BJ (cell line): ENCODE measurements around the gene TTC31. TPM values are rescaled to one million over a fixed set of nuclear protein-coding genes. Genes with fewer than 3 reads are reported as not detected.

Experiments used
- CTCF ChIA-PET: fragments of 350-600 bp; formaldehyde crosslinking; extraction: SDS; loops from one replicate; lab custom pipeline; 2021; ENCODE audit warnings: antibody characterized with exemption, inconsistent platforms; lab: Yijun Ruan, JAX
- POLR2A ChIA-PET: fragments of 300-600 bp; sonication (Branson Sonifier 250); formaldehyde crosslinking; extraction: SDS; loops from one replicate; lab custom pipeline; 2021; ENCODE audit warnings: antibody characterized with exemption; lab: Charles Lee
- DNase-seq: peaks from one replicate; pipeline ENCODE4 v3.0.0-alpha.2; 2011; ENCODE audit warnings: low read depth
- H3K27me3 ChIP-seq: 2 replicates; pipeline ENCODE4 v1.6.0; 2011; ENCODE audit warnings: low read length; ENCODE audit not compliant: control insufficient read depth, insufficient read depth
- H3K36me3 ChIP-seq: 2 replicates; pipeline ENCODE4 v1.5.1; 2011; ENCODE audit warnings: low read length; ENCODE audit not compliant: control insufficient read depth, insufficient read depth
- H3K4me3 ChIP-seq: 2 replicates; pipeline ENCODE4 v1.5.1; 2011; ENCODE audit warnings: low read depth, mild to moderate bottlenecking, control low read depth, low read length
- polyA minus RNA-seq: library from RNA; depleted of rRNA, polyadenylated mRNA; stranded (reverse); fragments of >200 nt; gene quantifications from 2 replicates; pipeline ENCODE4 v1.2.3, GENCODE V29; 2011; rRNA and poly(A)+ RNA removed
- polyA plus RNA-seq: library from polyadenylated mRNA; depleted of rRNA; stranded (reverse); fragments of >200 nt; gene quantifications from 2 replicates; pipeline ENCODE4 v1.2.3, GENCODE V29; 2011; rRNA removed
- TF ChIP-seq, protein P1 (sequence below): IDR thresholded peaks from 2 replicates; pipeline ENCODE4 v1.5.1; 2011; ENCODE audit warnings: low read depth, mild to moderate bottlenecking, control low read depth, inconsistent platforms, low read length, moderate library complexity; ENCODE audit not compliant: insufficient read depth

Gene TTC31
- polyA plus RNA-seq (19.4 and 26.0 TPM in 2 replicates), polyA minus RNA-seq (11.4 and 19.4 TPM in 2 replicates)

DNA sequence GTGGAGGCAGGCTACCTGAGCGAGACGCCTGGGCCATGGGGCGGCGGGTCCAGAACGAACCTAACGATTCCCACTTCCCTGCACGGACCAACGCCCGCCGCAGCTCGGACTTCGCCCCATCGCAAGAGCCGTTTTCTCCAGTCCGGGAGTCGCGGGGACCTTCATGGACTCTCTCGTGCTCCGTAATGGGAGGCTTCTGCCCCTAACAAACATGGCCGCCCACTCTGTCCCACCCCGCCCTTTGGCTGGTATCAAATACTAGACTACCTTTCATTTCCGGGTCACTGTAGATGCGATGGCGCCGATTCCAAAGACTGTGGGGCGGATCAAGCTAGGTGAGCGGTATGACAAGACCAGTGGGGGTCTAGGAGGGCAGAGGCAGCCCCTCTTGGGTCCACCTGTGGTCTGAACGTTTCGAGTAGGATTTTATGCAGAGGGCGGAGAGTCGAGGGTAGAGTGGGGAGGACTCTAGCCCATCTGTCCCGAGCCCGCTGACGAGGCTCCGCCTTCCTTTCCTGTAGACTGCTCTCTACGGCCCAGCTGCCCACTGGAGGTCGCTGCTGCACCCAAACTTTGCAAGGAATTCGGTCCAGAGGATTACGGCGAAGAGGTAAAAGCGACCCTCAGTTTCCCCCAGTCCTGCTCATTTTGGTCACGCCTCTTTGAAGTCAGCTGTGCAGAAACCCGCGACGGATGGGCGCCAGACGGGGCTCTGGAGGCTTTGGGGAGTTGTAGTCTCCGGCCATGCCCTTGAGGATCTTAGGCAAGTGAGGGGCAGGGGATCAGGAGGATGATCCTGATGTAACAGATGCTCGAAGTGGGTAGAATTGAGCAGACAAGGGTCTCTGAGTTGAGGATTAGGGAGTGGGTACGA is at the start of gene TTC31, which contains the start of gene CCDC142:
TTC31 (plus strand) TSS at position 281 of the 874 bp plus-strand sequence; CDS start at position 296, 15 bp downstream.
CCDC142 (minus strand) TSS at position 198 of the 874 bp plus-strand sequence; CDS start at position 37, 161 bp downstream.
- Histone ChIP-seq H3K4me3 (peak within 1 kb of the TSS; percentile 91), H3K27me3 (no peaks in the 10 kb centered on the region), H3K36me3 (peaks cover 4% of the 10 kb centered on the region)
- CTCF ChIA-PET: interaction anchor here (0.8 to 8.1 kb wide), 21 partner anchors 10 to 148 kb away, joined by 3 to 149 read pairs (median 5); partner anchors contain the start of genes INO80B, LBX2 and MRPL53
- DNase-seq: peak; percentile 74
- TF ChIP-seq, protein P1, sequence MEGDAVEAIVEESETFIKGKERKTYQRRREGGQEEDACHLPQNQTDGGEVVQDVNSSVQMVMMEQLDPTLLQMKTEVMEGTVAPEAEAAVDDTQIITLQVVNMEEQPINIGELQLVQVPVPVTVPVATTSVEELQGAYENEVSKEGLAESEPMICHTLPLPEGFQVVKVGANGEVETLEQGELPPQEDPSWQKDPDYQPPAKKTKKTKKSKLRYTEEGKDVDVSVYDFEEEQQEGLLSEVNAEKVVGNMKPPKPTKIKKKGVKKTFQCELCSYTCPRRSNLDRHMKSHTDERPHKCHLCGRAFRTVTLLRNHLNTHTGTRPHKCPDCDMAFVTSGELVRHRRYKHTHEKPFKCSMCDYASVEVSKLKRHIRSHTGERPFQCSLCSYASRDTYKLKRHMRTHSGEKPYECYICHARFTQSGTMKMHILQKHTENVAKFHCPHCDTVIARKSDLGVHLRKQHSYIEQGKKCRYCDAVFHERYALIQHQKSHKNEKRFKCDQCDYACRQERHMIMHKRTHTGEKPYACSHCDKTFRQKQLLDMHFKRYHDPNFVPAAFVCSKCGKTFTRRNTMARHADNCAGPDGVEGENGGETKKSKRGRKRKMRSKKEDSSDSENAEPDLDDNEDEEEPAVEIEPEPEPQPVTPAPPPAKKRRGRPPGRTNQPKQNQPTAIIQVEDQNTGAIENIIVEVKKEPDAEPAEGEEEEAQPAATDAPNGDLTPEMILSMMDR: peak; percentile 92
- POLR2A ChIA-PET: interaction anchor here (0.6 kb wide), 1 partner anchor 14 kb away, joined by 5 read pairs; no protein-coding TSS in a partner anchor

DNA sequence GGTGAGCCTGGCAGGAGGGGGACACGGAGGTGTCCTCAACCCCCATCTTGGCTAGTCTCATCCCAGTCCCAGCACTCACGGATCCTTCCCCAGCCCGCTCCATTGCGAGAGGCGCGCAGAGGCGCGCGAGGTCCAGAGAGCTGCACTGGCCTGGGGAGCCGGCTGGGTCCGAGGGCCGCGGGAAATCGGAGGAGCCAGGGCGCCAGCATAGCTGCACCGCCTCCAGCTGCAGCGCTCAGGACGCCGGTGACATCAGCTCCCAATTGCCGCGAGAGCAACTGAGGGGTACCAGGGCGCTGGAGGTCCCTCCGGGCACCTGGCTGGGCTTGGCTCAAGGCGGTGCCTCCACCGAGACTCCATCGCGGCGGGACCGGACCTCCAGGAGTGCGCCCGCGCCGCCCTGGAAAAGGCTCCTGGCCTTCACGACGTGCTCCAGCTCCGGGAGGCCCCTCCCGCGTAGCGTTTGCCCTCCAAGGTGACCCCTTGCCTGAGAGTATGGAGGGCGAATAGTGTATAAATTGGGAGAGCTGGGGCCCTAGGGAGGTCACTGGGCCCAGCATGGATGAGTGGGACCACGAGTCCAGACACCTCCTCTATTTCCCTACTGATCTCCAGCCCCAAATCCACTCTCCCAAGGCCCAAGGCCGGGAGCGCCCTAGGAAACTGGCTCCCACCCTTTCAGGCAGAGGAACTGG is 46.6 kb upstream of the TTC31 start:
- TF ChIP-seq, protein P1: no peak
- DNase-seq: no peak
- Histone ChIP-seq H3K27me3 (no peaks in the 10 kb centered on the region), H3K4me3 (no peak overlapping the region), H3K36me3 (peaks cover 5% of the 10 kb centered on the region)
- CTCF ChIA-PET: interaction anchor here (0.5 to 1.1 kb wide), 2 partner anchors 18 to 187 kb away, joined by 3 read pairs; partner anchors contain the start of gene INO80B
- POLR2A ChIA-PET: no interaction called here

DNA sequence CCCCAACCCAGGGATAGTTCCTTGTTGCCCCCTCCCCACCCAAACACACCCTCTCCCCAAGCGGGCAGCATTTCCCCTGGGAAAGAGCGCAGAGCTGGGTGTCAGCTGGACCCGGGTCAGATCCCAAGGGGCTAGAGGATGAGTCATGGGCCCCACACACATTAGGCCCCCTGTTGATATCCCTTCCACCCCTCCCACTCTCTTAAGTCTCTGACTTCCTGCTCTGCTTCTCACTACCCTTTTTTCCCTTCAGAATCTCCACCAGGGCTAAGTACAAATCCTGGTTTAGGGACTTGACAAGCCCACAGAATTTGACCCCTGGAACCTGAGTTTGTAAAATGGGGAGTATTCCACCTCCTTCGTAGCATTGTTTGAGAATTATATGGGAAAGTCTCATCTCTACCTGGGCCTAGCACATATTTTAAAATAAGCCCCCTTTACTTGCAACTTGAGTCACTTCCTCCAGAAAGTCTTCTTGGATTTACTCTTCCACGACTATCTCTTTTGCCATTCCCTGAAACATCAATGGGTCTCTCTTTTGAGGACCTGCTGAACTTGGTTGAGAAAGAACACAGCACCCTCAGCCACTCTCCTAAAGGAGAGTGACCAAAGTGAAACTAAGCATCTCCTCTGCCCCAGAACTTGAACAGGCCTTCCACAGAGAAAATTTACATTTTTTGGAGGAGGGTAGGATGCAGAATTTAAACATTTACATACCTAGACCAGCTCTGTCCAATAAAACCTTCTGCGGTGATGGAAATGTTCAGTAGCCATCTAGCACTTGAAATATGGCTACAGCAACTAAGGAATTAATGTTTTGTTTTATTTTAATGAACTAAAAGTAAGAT is 45.8 kb upstream of the TTC31 start:
- DNase-seq: no peak
- CTCF ChIA-PET: interaction anchor here (0.5 to 1.5 kb wide), 3 partner anchors 8 to 186 kb away, joined by 3 read pairs; partner anchors contain the start of gene INO80B
- Histone ChIP-seq H3K36me3 (peaks cover 2% of the 10 kb centered on the region), H3K27me3 (peaks cover 5% of the 10 kb centered on the region), H3K4me3 (no peak overlapping the region)
- POLR2A ChIA-PET: no interaction called here
- TF ChIP-seq, protein P1: no peak

DNA sequence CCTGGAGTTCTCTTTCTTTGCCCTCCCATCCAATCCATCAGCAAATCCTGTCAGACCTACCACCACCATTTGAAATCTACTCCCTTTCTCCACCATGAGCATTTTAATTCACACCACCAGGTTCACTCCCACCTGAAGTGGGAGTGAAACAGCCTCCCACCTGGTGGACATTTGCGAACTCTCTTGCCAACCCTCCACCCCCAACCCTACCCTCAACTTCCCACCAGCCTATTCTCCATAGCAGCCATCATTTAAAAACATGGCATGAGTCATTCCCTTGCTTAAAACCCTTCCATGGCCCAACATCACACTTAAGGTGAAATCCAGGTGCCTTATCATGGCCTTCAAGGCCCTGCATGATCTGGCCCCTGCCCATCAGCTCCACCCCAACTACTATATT is 44.6 kb upstream of the TTC31 start:
- TF ChIP-seq, protein P1: no peak
- DNase-seq: no peak
- Histone ChIP-seq H3K4me3 (no peak overlapping the region), H3K27me3 (peaks cover 7% of the 10 kb centered on the region), H3K36me3 (no peaks in the 10 kb centered on the region; the same call in 1 of the 2 replicates)
- POLR2A ChIA-PET: no interaction called here
- CTCF ChIA-PET: interaction anchor here (1.5 kb wide), 1 partner anchor 9 kb away, joined by 3 read pairs; no protein-coding TSS in a partner anchor
